GM12864 (cell line): ENCODE data around the gene CRYBG1.
A peak's percentile ranks its signal among the peaks of the same experiment; 100 is the strongest.

Source experiments
- DNase-seq: peaks from one replicate; pipeline ENCODE4 v3.0.0-alpha.2; 2011; ENCODE audit warnings: low read depth
- H3K4me3 ChIP-seq: 2 replicates; pipeline ENCODE4 v1.5.1; 2011; ENCODE audit warnings: mild to moderate bottlenecking, low read depth, low read length, control low read depth
- CTCF ChIP-seq: IDR thresholded peaks from 2 replicates; pipeline ENCODE4 v1.5.1; 2011; ENCODE audit warnings: low read depth, mild to moderate bottlenecking, moderate library complexity, low read length, control low read depth, inconsistent platforms; ENCODE audit errors: missing control alignments

The CRYBG1 gene

GRCh38 chr6:106522562-106523250, 162.2 kb downstream of the CRYBG1 start:
- DNase-seq: no peak

GRCh38 chr6:106525107-106525881, 164.8 kb downstream of the CRYBG1 start:
- peak; percentile 64 for DNase-seq

More at GRCh38 chr6:106522562-106523250, 162.2 kb downstream of the CRYBG1 start:
- no peak for TF ChIP-seq CTCF
- H3K4me3 ChIP-seq: peak overlapping the region; percentile 62

GRCh38 chr6:106525882-106526275, 165.4 kb downstream of the CRYBG1 start:
- no peak overlapping the region for H3K4me3 ChIP-seq
- TF ChIP-seq CTCF: no peak
- DNase-seq: no peak

More at GRCh38 chr6:106525107-106525881, 164.8 kb downstream of the CRYBG1 start:
- no peak for TF ChIP-seq CTCF
- H3K4me3 ChIP-seq: peak overlapping the region; percentile 48; the same call in 1 of the 2 replicates

- TF ChIP-seq CTCF: no peak
- DNase-seq: no peak
- no peak overlapping the region for H3K4me3 ChIP-seq
Measured at GRCh38 chr6:106527117-106527516, 166.6 kb downstream of the CRYBG1 start.

GRCh38 chr6:106527979-106528378, 167.5 kb downstream of the CRYBG1 start:
- H3K4me3 ChIP-seq: no peak overlapping the region
- no peak for DNase-seq
- TF ChIP-seq CTCF: no peak

- no peak for TF ChIP-seq CTCF
- no peak overlapping the region for H3K4me3 ChIP-seq
Measured at GRCh38 chr6:106528521-106528920, 168.0 kb downstream of the CRYBG1 start.

More at GRCh38 chr6:106528521-106528920, 168.0 kb downstream of the CRYBG1 start:
- DNase-seq: no peak
